ENCODE results near the gene HJV.
A peak's percentile ranks its signal among the peaks of the same experiment; 100 is the strongest.

The HJV gene

GRCh38 chr1:145988773-145989172, 32.8 kb downstream of the HJV start:
- Histone ChIP-seq H3K9me2 (ENCODE audit: low read depth, low read length) (no peaks in the 10 kb centered on the region), H3K9me3 (ENCODE audit: low read length) (no peaks in the 10 kb centered on the region), H3F3A (ENCODE audit: insufficient read depth, low read length) (peaks cover 19% of the 10 kb centered on the region), H3K36me3 (ENCODE audit: insufficient read depth, low read length) (peaks cover 16% of the 10 kb centered on the region), H2AFZ (ENCODE audit: low read length) (no peak overlapping the region), H3K4me1 (ENCODE audit: insufficient read depth, low read length, severe bottlenecking) (peaks cover 53% of the 10 kb centered on the region), H3K4me2 (ENCODE audit: low read length) (peak overlapping the region; percentile 20; the same call in 1 of the 2 replicates), H3K4me3 (ENCODE audit: low read depth, low read length, poor library complexity, severe bottlenecking) (no peak overlapping the region), H3K27ac (ENCODE audit: low read depth, low read length, poor library complexity, severe bottlenecking) (peak overlapping the region; percentile 80), H3K27me3 (ENCODE audit: insufficient read depth, low read length) (no peaks in the 10 kb centered on the region), H3K79me2 (ENCODE audit: insufficient read depth, low read length) (no peaks in the 10 kb centered on the region), H3K9ac (ENCODE audit: low read length) (no peak overlapping the region; the same call in 1 of the 2 replicates), H4K20me1 (ENCODE audit: insufficient read depth, low read length) (no peaks in the 10 kb centered on the region)
- TF ChIP-seq CTCF (IDR thresholded peaks at IDR 0.05; ENCODE audit: low read length): no peak
- no peak for TF ChIP-seq EZH2 (IDR thresholded peaks at IDR 0.05; ENCODE audit: borderline replicate concordance, low read length)

- no peaks in the 10 kb centered on the region for H3K79me2 ChIP-seq (ENCODE audit: insufficient read depth, low read length)
- H3F3A ChIP-seq (ENCODE audit: insufficient read depth, low read length): peaks cover 17% of the 10 kb centered on the region
- peaks cover 7% of the 10 kb centered on the region for H3K36me3 ChIP-seq (ENCODE audit: insufficient read depth, low read length)
- peak overlapping the region; percentile 80 for H3K27ac ChIP-seq (ENCODE audit: low read depth, low read length, poor library complexity, severe bottlenecking)
- no peak overlapping the region for H3K4me2 ChIP-seq (ENCODE audit: low read length)
- H2AFZ ChIP-seq (ENCODE audit: low read length): no peak overlapping the region
- H3K9ac ChIP-seq (ENCODE audit: low read length): no peak overlapping the region
- no peaks in the 10 kb centered on the region for H3K9me3 ChIP-seq (ENCODE audit: low read length)
- H3K4me3 ChIP-seq (ENCODE audit: low read depth, low read length, poor library complexity, severe bottlenecking): no peak overlapping the region
- H3K4me1 ChIP-seq (ENCODE audit: insufficient read depth, low read length, severe bottlenecking): peaks cover 53% of the 10 kb centered on the region
- no peaks in the 10 kb centered on the region for H3K9me2 ChIP-seq (ENCODE audit: low read depth, low read length)
- no peaks in the 10 kb centered on the region for H3K27me3 ChIP-seq (ENCODE audit: insufficient read depth, low read length)
- no peaks in the 10 kb centered on the region for H4K20me1 ChIP-seq (ENCODE audit: insufficient read depth, low read length)
- TF ChIP-seq EZH2 (IDR thresholded peaks at IDR 0.05; ENCODE audit: borderline replicate concordance, low read length) (no peak), CTCF (IDR thresholded peaks at IDR 0.05; ENCODE audit: low read length) (no peak)
Observed at GRCh38 chr1:145987926-145988325, 33.6 kb downstream of the HJV start.

- Histone ChIP-seq H4K20me1 (ENCODE audit: insufficient read depth, low read length) (no peaks in the 10 kb centered on the region), H3K9ac (ENCODE audit: low read length) (no peak overlapping the region), H3K27ac (ENCODE audit: low read depth, low read length, poor library complexity, severe bottlenecking) (peak overlapping the region; percentile 4), H3K4me2 (ENCODE audit: low read length) (no peak overlapping the region), H3K4me1 (ENCODE audit: insufficient read depth, low read length, severe bottlenecking) (peaks cover 50% of the 10 kb centered on the region), H3K79me2 (ENCODE audit: insufficient read depth, low read length) (no peaks in the 10 kb centered on the region), H2AFZ (ENCODE audit: low read length) (no peak overlapping the region), H3K4me3 (ENCODE audit: low read depth, low read length, poor library complexity, severe bottlenecking) (no peak overlapping the region), H3K9me3 (ENCODE audit: low read length) (no peaks in the 10 kb centered on the region), H3K36me3 (ENCODE audit: insufficient read depth, low read length) (no peaks in the 10 kb centered on the region), H3F3A (ENCODE audit: insufficient read depth, low read length) (peaks cover 16% of the 10 kb centered on the region), H3K9me2 (ENCODE audit: low read depth, low read length) (no peaks in the 10 kb centered on the region), H3K27me3 (ENCODE audit: insufficient read depth, low read length) (no peaks in the 10 kb centered on the region)
- TF ChIP-seq CTCF (IDR thresholded peaks at IDR 0.05; ENCODE audit: low read length): no peak
- TF ChIP-seq EZH2 (IDR thresholded peaks at IDR 0.05; ENCODE audit: borderline replicate concordance, low read length): no peak
Observed at GRCh38 chr1:145986551-145986950, 35.0 kb downstream of the HJV start.

All from OCI-LY1 (cell line).